Fibroblast of mammary gland (primary cell): ENCODE measurements around the gene DCC.

ENCODE experiments used
- DNase-seq: peaks from one replicate; pipeline ENCODE4 v3.0.0-alpha.2; 2010; ENCODE audit warnings: low read depth
- H3K4me3 ChIP-seq: 2 replicates; pipeline ENCODE4 v1.5.1; 2011; ENCODE audit warnings: low read depth, mild to moderate bottlenecking, low read length, moderate library complexity; ENCODE audit not compliant: control insufficient read depth
- CTCF ChIP-seq: conservative IDR thresholded peaks from 2 replicates; pipeline ENCODE4 v1.5.1; 2011; ENCODE audit warnings: low read depth, low read length, inconsistent platforms; ENCODE audit not compliant: control insufficient read depth, insufficient read depth

The DCC gene

GRCh38 chr18:53225567-53226325, 885.7 kb downstream of the DCC start:
- TF ChIP-seq CTCF, result no peak
- no peak for DNase-seq
- no peak overlapping the region for H3K4me3 ChIP-seq

- TF ChIP-seq CTCF, result no peak
- no peak for DNase-seq
- H3K4me3 ChIP-seq, result no peak overlapping the region
These were observed 894.6 kb downstream of the DCC start for GRCh38 chr18:53234610-53235009.

DNA sequence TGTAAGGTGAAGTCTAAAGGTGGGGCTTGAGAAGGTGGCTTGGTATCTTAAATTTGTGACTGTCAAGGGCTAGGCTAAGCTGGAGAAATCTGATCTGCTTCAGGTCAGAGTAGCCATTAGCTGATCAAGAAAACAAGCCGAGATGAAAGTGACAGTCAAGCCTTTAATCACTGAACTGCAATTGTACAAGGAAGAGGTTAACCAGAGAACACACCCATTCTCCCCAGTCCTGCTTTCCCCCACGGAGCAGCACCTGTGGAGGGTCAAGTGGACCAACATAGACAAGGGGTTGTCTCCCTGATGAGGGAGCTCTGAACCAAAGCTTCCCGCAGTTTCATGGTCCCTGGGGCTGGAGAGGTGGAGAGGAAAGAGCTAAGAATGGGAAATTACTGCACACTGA, 901.2 kb downstream of the DCC start:
- no peak overlapping the region for H3K4me3 ChIP-seq
- no peak for TF ChIP-seq CTCF
- no peak for DNase-seq

GRCh38 chr18:53253789-53254188, 913.8 kb downstream of the DCC start:
- TF ChIP-seq CTCF, result no peak
- H3K4me3 ChIP-seq, result no peak overlapping the region
- DNase-seq, result no peak

DNA sequence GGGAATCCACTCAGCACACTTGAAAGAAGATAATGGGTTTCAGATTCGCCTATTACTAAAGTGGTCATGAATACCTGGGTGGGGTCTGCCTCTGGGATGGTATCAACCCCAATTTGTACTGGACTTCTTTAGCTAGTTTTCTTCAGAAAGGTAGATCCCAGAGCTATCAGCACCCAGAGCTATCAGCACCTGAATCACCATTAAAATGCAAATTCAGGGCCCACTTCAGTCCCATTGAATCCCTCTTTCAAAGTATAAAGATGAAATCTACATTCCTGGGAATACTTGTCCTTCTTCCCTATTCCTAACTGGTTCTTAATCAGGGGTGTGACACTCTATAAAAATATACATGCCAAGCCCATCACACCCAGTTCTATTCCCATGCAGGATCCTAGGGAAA, 914.3 kb downstream of the DCC start:
- no peak for DNase-seq
- no peak overlapping the region for H3K4me3 ChIP-seq
- TF ChIP-seq CTCF, result no peak

- no peak for DNase-seq
- no peak overlapping the region for H3K4me3 ChIP-seq
- no peak for TF ChIP-seq CTCF
These were observed 921.2 kb downstream of the DCC start for GRCh38 chr18:53261241-53261640.
